Nephron (organoid): ENCODE measurements around the gene GPR18.

Experiments used
- H3K27ac Mint-ChIP-seq, 3 experiments: 2 replicates each; pipeline ENCODE4 v1.8.0; 2020; ENCODE audit warnings: mixed read lengths in 3 of 3, mild to moderate bottlenecking in 2 of 3, moderate library complexity in 1 of 3
- H3K27me3 Mint-ChIP-seq: 2 replicates; pipeline ENCODE4 v1.8.0; 2021; ENCODE audit warnings: low read depth, mild to moderate bottlenecking, moderate library complexity, mixed read lengths
- H3K36me3 Mint-ChIP-seq: 2 replicates; pipeline ENCODE4 v1.8.0; 2020; ENCODE audit warnings: low read depth, mixed read lengths
- H3K4me1 Mint-ChIP-seq: 2 replicates; pipeline ENCODE4 v1.8.0; 2020; ENCODE audit warnings: mixed read lengths
- H3K4me3 Mint-ChIP-seq, 3 experiments: 2 replicates each; pipeline ENCODE4 v1.8.0; 2020; ENCODE audit warnings: mild to moderate bottlenecking in 3 of 3, mixed read lengths in 3 of 3, moderate library complexity in 2 of 3
- H3K9me3 Mint-ChIP-seq: 2 replicates; pipeline ENCODE4 v1.8.0; 2020; ENCODE audit warnings: mixed read lengths
- CTCF ChIP-seq, 3 experiments: fragments of 200-600 bp; sonication (generic); IDR thresholded peaks; one replicate each; pipeline ENCODE4 v1.5.0; 2021; ENCODE audit warnings: antibody characterized with exemption in 3 of 3; ENCODE audit not compliant: unreplicated experiment in 3 of 3

GPR18 gene

GRCh38 chr13:99278200-99278599, 20.0 kb upstream of the GPR18 start:
- Mint-ChIP-seq H3K9me3 (no peaks in the 10 kb centered on the region), H3K36me3 (peaks cover 19% of the 10 kb centered on the region), H3K27me3 (no peaks in the 10 kb centered on the region), H3K27ac (no peak overlapping the region), H3K4me1 (peaks cover 18% of the 10 kb centered on the region), H3K4me3 (no peak overlapping the region)
- TF ChIP-seq CTCF (IDR thresholded peaks at IDR 0.05; ENCODE audit: unreplicated experiment in 3 of 3) = no peak

GRCh38 chr13:99277629-99278028, 19.4 kb upstream of the GPR18 start:
- Mint-ChIP-seq H3K4me3 (no peak overlapping the region), H3K4me1 (peaks cover 12% of the 10 kb centered on the region), H3K27me3 (no peaks in the 10 kb centered on the region), H3K9me3 (no peaks in the 10 kb centered on the region), H3K27ac (no peak overlapping the region), H3K36me3 (peaks cover 21% of the 10 kb centered on the region)
- no peak for TF ChIP-seq CTCF (IDR thresholded peaks at IDR 0.05; ENCODE audit: unreplicated experiment in 3 of 3)

- H3K9me3 Mint-ChIP-seq = no peaks in the 10 kb centered on the region
- H3K27me3 Mint-ChIP-seq = no peaks in the 10 kb centered on the region
- no peak overlapping the region for H3K4me3 Mint-ChIP-seq
- peaks cover 3% of the 10 kb centered on the region for H3K4me1 Mint-ChIP-seq
- TF ChIP-seq CTCF (IDR thresholded peaks at IDR 0.05; ENCODE audit: unreplicated experiment in 3 of 3) = no peak
- peaks cover 29% of the 10 kb centered on the region for H3K36me3 Mint-ChIP-seq
- H3K27ac Mint-ChIP-seq = no peak overlapping the region
These were observed 18.5 kb upstream of the GPR18 start for GRCh38 chr13:99276706-99277105.

- Mint-ChIP-seq H3K4me3 (no peak overlapping the region), H3K4me1 (no peaks in the 10 kb centered on the region), H3K36me3 (peaks cover 28% of the 10 kb centered on the region), H3K27ac (no peak overlapping the region), H3K9me3 (no peaks in the 10 kb centered on the region), H3K27me3 (no peaks in the 10 kb centered on the region)
- TF ChIP-seq CTCF (IDR thresholded peaks at IDR 0.05; ENCODE audit: unreplicated experiment in 3 of 3) = no peak
These were observed 16.9 kb upstream of the GPR18 start for GRCh38 chr13:99275093-99275469.

GRCh38 chr13:99273128-99273527, 14.9 kb upstream of the GPR18 start:
- Mint-ChIP-seq H3K4me1 (no peaks in the 10 kb centered on the region), H3K4me3 (no peak overlapping the region), H3K9me3 (no peaks in the 10 kb centered on the region), H3K27me3 (no peaks in the 10 kb centered on the region), H3K36me3 (peaks cover 26% of the 10 kb centered on the region), H3K27ac (no peak overlapping the region)
- no peak for TF ChIP-seq CTCF (IDR thresholded peaks at IDR 0.05; ENCODE audit: unreplicated experiment in 3 of 3)

- Mint-ChIP-seq H3K27me3 (no peaks in the 10 kb centered on the region), H3K36me3 (peaks cover 22% of the 10 kb centered on the region), H3K4me1 (no peaks in the 10 kb centered on the region), H3K4me3 (no peak overlapping the region), H3K27ac (no peak overlapping the region), H3K9me3 (no peaks in the 10 kb centered on the region)
- TF ChIP-seq CTCF (IDR thresholded peaks at IDR 0.05; ENCODE audit: unreplicated experiment in 3 of 3) = no peak
These were observed 14.3 kb upstream of the GPR18 start for GRCh38 chr13:99272481-99272880.
